PC-9 (cell line): ENCODE measurements around the gene C2CD4B.

ENCODE experiments used
- EZH2 ChIP-seq: fragments of 200-600 bp; sonication (generic); IDR thresholded peaks from 2 replicates; pipeline ENCODE4 v1.8.0; 2017; ENCODE audit warnings: antibody characterized with exemption, low read depth
- TF ChIP-seq, protein P1 (sequence below): fragments of 200-600 bp; sonication (generic); conservative IDR thresholded peaks from 2 replicates; pipeline ENCODE4 v1.6.1; 2017; ENCODE audit warnings: mixed run types, antibody characterized with exemption, mild to moderate bottlenecking, moderate library complexity

DNA sequence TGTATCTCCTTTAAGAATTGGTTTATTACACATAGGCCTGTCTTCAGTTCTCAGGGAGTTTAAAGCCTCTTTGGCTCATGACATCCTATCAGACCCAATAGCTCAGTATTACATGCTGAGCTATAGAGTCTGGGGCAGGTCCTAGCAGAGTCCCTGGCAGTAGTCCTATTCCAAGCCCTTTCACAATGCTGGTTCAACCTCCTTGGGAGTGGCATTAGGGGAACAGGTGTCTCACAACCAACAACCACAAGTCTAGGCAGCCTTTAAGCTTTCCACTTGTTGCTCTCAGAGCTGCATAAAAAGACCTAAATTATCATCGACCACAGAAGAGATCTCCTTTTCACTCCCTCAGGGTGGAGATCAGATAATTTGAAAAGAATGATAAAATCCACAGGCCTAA is 22.8 kb upstream of the C2CD4B start:
- TF ChIP-seq, protein P1, sequence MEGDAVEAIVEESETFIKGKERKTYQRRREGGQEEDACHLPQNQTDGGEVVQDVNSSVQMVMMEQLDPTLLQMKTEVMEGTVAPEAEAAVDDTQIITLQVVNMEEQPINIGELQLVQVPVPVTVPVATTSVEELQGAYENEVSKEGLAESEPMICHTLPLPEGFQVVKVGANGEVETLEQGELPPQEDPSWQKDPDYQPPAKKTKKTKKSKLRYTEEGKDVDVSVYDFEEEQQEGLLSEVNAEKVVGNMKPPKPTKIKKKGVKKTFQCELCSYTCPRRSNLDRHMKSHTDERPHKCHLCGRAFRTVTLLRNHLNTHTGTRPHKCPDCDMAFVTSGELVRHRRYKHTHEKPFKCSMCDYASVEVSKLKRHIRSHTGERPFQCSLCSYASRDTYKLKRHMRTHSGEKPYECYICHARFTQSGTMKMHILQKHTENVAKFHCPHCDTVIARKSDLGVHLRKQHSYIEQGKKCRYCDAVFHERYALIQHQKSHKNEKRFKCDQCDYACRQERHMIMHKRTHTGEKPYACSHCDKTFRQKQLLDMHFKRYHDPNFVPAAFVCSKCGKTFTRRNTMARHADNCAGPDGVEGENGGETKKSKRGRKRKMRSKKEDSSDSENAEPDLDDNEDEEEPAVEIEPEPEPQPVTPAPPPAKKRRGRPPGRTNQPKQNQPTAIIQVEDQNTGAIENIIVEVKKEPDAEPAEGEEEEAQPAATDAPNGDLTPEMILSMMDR, result no peak
- no peak for TF ChIP-seq EZH2
